ENCODE results near the gene TUG1.

The TUG1 gene

DNA sequence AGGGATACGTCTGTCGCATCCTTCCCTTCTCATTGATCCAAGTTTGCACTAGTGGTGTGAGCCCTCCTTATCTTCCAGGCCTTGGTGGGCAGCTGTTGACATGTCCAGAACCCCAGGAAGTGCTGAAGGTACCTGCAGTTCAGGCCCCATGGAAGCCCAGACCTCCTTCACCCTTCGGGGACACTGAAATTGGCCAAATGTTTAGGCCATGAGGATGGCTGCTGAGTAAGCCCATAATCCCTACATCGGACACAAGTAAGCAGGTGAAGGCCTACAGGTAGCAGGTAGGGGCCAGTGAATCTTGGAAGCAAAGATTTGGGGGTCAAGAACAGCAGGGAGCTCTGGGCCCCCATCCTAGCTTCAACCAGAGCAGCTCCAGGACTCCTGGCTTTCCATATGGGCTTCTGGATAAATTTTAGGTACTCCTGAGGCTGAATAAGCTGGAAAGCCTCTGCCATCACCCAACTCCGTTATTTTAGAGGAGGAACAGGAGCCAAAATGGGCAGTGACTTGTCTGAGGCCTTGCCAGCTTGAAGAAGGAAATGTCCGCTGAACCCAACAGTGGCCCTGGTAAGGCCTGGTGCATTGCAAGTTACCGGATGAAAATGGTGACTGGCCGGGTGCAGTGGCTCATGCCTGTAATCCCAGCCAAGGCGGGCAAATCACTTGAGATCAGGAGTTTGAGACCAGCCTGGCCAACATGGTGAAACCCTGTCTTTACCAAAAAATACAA, 45.7 kb upstream of the TUG1 start:
- TF ChIP-seq, protein P1, sequence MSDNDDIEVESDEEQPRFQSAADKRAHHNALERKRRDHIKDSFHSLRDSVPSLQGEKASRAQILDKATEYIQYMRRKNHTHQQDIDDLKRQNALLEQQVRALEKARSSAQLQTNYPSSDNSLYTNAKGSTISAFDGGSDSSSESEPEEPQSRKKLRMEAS (IDR thresholded peaks at IDR 0.05; ENCODE audit: low read depth, low read length) = no peak
- no peak for TF ChIP-seq MYC (IDR thresholded peaks at IDR 0.05; ENCODE audit: low read depth, low read length)
- TF ChIP-seq, protein P2, sequence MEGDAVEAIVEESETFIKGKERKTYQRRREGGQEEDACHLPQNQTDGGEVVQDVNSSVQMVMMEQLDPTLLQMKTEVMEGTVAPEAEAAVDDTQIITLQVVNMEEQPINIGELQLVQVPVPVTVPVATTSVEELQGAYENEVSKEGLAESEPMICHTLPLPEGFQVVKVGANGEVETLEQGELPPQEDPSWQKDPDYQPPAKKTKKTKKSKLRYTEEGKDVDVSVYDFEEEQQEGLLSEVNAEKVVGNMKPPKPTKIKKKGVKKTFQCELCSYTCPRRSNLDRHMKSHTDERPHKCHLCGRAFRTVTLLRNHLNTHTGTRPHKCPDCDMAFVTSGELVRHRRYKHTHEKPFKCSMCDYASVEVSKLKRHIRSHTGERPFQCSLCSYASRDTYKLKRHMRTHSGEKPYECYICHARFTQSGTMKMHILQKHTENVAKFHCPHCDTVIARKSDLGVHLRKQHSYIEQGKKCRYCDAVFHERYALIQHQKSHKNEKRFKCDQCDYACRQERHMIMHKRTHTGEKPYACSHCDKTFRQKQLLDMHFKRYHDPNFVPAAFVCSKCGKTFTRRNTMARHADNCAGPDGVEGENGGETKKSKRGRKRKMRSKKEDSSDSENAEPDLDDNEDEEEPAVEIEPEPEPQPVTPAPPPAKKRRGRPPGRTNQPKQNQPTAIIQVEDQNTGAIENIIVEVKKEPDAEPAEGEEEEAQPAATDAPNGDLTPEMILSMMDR (IDR thresholded peaks at IDR 0.05; ENCODE audit: low read depth, low read length) = no peak
- TF ChIP-seq POLR2A (IDR thresholded peaks at IDR 0.05; ENCODE audit: extremely low read depth, insufficient read length) = no peak
- H3K4me3 ChIP-seq (ENCODE audit: low read depth, low read length) = no peak overlapping the region

DNA sequence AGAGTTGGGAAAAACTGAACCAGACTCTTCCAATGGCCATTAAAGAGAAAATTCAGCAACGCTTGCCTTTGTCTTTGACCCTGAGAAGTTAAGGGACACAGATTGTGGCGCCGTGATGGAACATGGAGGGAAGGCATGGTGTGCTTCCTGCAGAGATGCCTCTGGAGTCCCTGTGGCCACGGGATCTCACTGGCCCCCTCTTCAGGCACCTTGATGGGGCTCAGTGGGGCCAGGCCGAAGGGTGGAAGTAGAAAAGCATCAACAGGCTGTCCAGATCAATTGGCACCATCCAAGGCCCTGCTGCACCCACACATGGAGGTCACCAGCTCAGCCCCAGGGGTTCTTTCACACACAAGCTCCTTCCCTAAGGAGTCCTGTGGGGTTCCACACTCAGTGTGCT, 43.4 kb upstream of the TUG1 start:
- DNase-seq (ENCODE audit: low read depth) = no peak
- TF ChIP-seq POLR2A (IDR thresholded peaks at IDR 0.05; ENCODE audit: extremely low read depth, insufficient read length) (no peak), MYC (IDR thresholded peaks at IDR 0.05; ENCODE audit: low read depth, low read length) (no peak)
- TF ChIP-seq, protein P2 (IDR thresholded peaks at IDR 0.05; ENCODE audit: low read depth, low read length) = no peak
- TF ChIP-seq, protein P1 (IDR thresholded peaks at IDR 0.05; ENCODE audit: low read depth, low read length) = no peak
- no peak overlapping the region for H3K4me3 ChIP-seq (ENCODE audit: low read depth, low read length)

More for the DNA sequence above, 45.7 kb upstream of the TUG1 start:
- DNase-seq (ENCODE audit: low read depth) = no peak

DNA sequence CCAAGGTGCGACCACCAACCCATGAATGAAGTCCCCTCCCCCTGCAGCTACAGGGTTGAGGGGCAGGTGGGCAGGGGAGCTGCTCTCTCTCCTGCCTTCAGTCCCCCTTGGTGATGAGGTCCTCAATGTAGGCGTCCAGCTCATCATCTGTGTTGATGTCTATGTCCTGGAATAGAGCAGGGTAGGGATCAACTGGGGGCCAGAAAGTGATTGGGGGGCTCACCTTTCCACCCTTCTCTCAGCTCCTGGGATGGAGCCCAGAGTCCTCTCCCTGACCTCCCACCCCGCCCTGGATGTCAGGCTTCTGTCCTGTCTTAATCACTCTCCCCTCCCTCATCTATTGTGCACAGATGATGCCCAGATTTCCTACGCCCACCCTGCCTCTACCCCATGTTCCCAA, 42.4 kb upstream of the TUG1 start:
- DNase-seq (ENCODE audit: low read depth) = no peak
- TF ChIP-seq, protein P2 (IDR thresholded peaks at IDR 0.05; ENCODE audit: low read depth, low read length) = no peak

DNA sequence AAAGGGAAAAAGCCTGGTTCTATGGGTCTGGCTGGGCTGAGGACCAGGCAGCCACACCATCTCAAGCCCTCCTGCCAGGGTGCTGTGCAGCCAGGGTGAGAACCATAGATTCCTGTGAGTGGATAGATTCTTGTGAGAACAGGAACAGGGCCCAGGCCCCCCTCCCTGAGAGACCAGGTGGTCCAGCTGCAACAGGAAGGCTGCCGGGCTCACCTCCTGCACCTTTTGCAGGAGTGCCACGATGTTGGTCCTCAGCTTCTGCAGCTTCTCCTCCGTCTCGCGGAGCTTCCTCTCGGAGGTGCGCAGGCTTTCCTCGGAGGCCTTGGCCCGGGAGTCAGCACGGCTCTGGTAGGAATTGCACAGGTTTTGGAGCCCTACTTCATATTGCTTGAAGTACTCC, 41.3 kb upstream of the TUG1 start:
- no peak for DNase-seq (ENCODE audit: low read depth)
- H3K4me3 ChIP-seq (ENCODE audit: low read depth, low read length) = no peak overlapping the region
- no peak for TF ChIP-seq MYC (IDR thresholded peaks at IDR 0.05; ENCODE audit: low read depth, low read length)
- TF ChIP-seq, protein P1 (IDR thresholded peaks at IDR 0.05; ENCODE audit: low read depth, low read length) = no peak
- no peak for TF ChIP-seq POLR2A (IDR thresholded peaks at IDR 0.05; ENCODE audit: extremely low read depth, insufficient read length)
- TF ChIP-seq, protein P2 (IDR thresholded peaks at IDR 0.05; ENCODE audit: low read depth, low read length) = no peak

More for the DNA sequence above, 42.4 kb upstream of the TUG1 start:
- H3K4me3 ChIP-seq (ENCODE audit: low read depth, low read length) = no peak overlapping the region

DNA sequence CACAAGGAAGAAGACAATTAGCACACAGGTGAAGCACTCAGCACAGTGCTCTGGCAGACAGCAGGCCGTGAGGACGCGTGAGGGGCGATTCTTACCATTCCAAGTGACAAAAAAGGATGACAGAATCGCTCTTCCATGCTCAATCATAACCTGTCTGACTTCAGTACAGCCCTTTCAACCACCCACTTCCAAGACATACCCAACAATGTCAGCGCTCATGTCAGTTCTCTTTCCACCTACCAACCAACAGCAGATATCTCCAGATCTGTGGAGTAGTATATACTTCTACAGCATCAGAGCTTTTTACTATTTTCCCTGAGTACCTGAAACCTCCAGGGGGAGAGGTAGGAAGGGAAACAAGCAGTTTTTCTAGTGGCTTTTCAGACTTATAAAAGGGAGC, 40.7 kb upstream of the TUG1 start:
- DNase-seq (ENCODE audit: low read depth) = no peak
- no peak overlapping the region for H3K4me3 ChIP-seq (ENCODE audit: low read depth, low read length)
- TF ChIP-seq, protein P1 (IDR thresholded peaks at IDR 0.05; ENCODE audit: low read depth, low read length) = no peak
- TF ChIP-seq POLR2A (IDR thresholded peaks at IDR 0.05; ENCODE audit: extremely low read depth, insufficient read length) (no peak), MYC (IDR thresholded peaks at IDR 0.05; ENCODE audit: low read depth, low read length) (no peak)

DNA sequence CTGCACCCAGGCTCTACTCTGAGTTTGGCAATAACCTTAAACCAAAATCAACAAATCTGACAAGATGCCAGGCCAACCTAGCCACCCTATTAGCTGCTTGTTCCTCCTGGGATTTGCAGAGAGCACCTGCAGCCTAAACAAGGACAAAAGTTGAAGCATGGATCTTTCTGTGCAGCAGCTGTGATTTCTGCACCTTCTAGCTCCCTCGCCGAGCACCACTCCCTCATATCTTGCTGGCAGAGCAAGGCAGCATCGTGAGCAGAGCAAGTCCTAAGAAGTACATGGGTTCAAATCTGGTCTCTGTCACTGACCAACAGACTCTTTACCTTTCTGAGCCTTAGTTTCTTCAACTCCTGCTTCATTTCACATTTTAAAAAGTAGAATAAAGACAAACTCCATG, 38.8 kb upstream of the TUG1 start:
- DNase-seq (ENCODE audit: low read depth) = no peak
- TF ChIP-seq, protein P2 (IDR thresholded peaks at IDR 0.05; ENCODE audit: low read depth, low read length) = no peak
- TF ChIP-seq POLR2A (IDR thresholded peaks at IDR 0.05; ENCODE audit: extremely low read depth, insufficient read length) (no peak), MYC (IDR thresholded peaks at IDR 0.05; ENCODE audit: low read depth, low read length) (no peak)
- TF ChIP-seq, protein P1 (IDR thresholded peaks at IDR 0.05; ENCODE audit: low read depth, low read length) = no peak
- no peak overlapping the region for H3K4me3 ChIP-seq (ENCODE audit: low read depth, low read length)

All from NB4 (cell line).